DND-41 (cell line): ENCODE measurements around the gene USP54.

Source experiments
- CTCF ChIP-seq: IDR thresholded peaks from 2 replicates; pipeline ENCODE4 v1.5.1; 2012; ENCODE audit warnings: borderline replicate concordance, low read length, moderate library complexity, mild to moderate bottlenecking; ENCODE audit not compliant: poor library complexity, severe bottlenecking; ENCODE audit errors: extremely low read depth
- EZH2 ChIP-seq: IDR thresholded peaks from 3 replicates; pipeline ENCODE4 v1.6.1; 2012; ENCODE audit warnings: borderline replicate concordance, low read depth, mild to moderate bottlenecking, moderate library complexity, low read length, inconsistent platforms; ENCODE audit not compliant: severe bottlenecking

- TF ChIP-seq EZH2 (no peak), CTCF (no peak)
These were observed 71.8 kb downstream of the USP54 start for GRCh38 chr10:73519336-73519735.
